Keratinocyte (primary cell): ENCODE measurements around the gene PRKCA. TPM values are rescaled to one million over a fixed set of nuclear protein-coding genes. Genes with fewer than 3 reads are reported as not detected.

Source experiments
- DNase-seq: peaks from one replicate; pipeline ENCODE4 v3.0.0-alpha.2; 2011; ENCODE audit warnings: low read depth, missing footprints, low spot score
- FAIRE-seq: peaks from 2 replicates; lab custom pipeline; 2011; peaks lifted over from hg19 to GRCh38; lab: Jason Lieb, UNC
- H2AFZ ChIP-seq: 2 replicates; pipeline ENCODE4 v1.6.0; 2012; ENCODE audit warnings: low read length, control low read depth, inconsistent platforms; ENCODE audit not compliant: control insufficient read depth
- H3K27ac ChIP-seq: 2 replicates; pipeline ENCODE4 v1.5.1; 2011; ENCODE audit warnings: low read length; ENCODE audit not compliant: control insufficient read depth, insufficient read depth
- H3K27me3 ChIP-seq: 3 replicates; pipeline ENCODE4 v1.6.0; 2011; ENCODE audit warnings: low read length; ENCODE audit not compliant: control insufficient read depth, insufficient read depth; ENCODE audit errors: extremely low read depth
- H3K36me3 ChIP-seq, 2 experiments: 2 replicates in 1 of 2; 3 replicates in 1 of 2; pipeline ENCODE4 v1.5.1; 2011; ENCODE audit warnings: low read length in 2 of 2, mild to moderate bottlenecking in 1 of 2; ENCODE audit not compliant: control insufficient read depth in 2 of 2, insufficient read depth in 2 of 2; ENCODE audit errors: extremely low read depth in 1 of 2
- H3K4me1 ChIP-seq: 3 replicates; pipeline ENCODE4 v1.5.1; 2011; ENCODE audit warnings: low read length; ENCODE audit not compliant: control insufficient read depth, insufficient read depth; ENCODE audit errors: extremely low read depth
- H3K4me2 ChIP-seq: 3 replicates; pipeline ENCODE4 v1.6.0; 2011; ENCODE audit warnings: low read depth, low read length; ENCODE audit not compliant: control insufficient read depth, insufficient read depth; ENCODE audit errors: extremely low read depth
- H3K4me3 ChIP-seq, 3 experiments: fragments of 200-600 bp in 1 of 3; sonication (generic) in 1 of 3; 2 replicates in 2 of 3; 3 replicates in 1 of 3; pipeline ENCODE4 v1.5.1; 2011 to 2016; ENCODE audit warnings: low read length in 3 of 3, mild to moderate bottlenecking in 3 of 3, control low read depth in 2 of 3, inconsistent platforms in 1 of 3, low read depth in 1 of 3, mixed read lengths in 1 of 3, mixed run types in 1 of 3, moderate library complexity in 1 of 3; ENCODE audit not compliant: control insufficient read depth in 2 of 3, insufficient read depth in 2 of 3; ENCODE audit errors: extremely low read depth in 1 of 3
- H3K79me2 ChIP-seq: 2 replicates; pipeline ENCODE4 v1.6.0; 2012; ENCODE audit warnings: low read length; ENCODE audit not compliant: control insufficient read depth, insufficient read depth
- H3K9ac ChIP-seq: 3 replicates; pipeline ENCODE4 v1.6.0; 2011; ENCODE audit warnings: low read length; ENCODE audit not compliant: control insufficient read depth, insufficient read depth; ENCODE audit errors: extremely low read depth
- H3K9me1 ChIP-seq: 3 replicates; pipeline ENCODE4 v1.6.0; 2011; ENCODE audit warnings: low read length; ENCODE audit not compliant: control insufficient read depth, insufficient read depth; ENCODE audit errors: extremely low read depth
- H3K9me3 ChIP-seq: 2 replicates; pipeline ENCODE4 v1.5.1; 2012; ENCODE audit warnings: low read depth, low read length; ENCODE audit not compliant: control insufficient read depth
- H4K20me1 ChIP-seq: 3 replicates; pipeline ENCODE4 v1.6.0; 2011; ENCODE audit warnings: low read length; ENCODE audit not compliant: control insufficient read depth, insufficient read depth; ENCODE audit errors: extremely low read depth
- CTCF ChIP-seq, 3 experiments: IDR thresholded peaks in 1 of 3; conservative IDR thresholded peaks in 1 of 3; optimal IDR thresholded peaks in 1 of 3; 2 replicates in 2 of 3; 3 replicates in 1 of 3; pipeline versions ENCODE3 to v1.5.1; 2011; ENCODE audit warnings: low read length in 3 of 3, mild to moderate bottlenecking in 3 of 3, moderate library complexity in 2 of 3, control low read depth in 1 of 3, inconsistent platforms in 1 of 3; ENCODE audit not compliant: insufficient read depth in 2 of 3; ENCODE audit errors: extremely low read depth in 1 of 3
- EZH2 ChIP-seq: IDR thresholded peaks from one replicate; pipeline ENCODE4 v1.6.1; 2012; ENCODE audit warnings: inconsistent platforms, mild to moderate bottlenecking, low read length, moderate library complexity
- dilution Hi-C: fragments of 300-500 bp; cut with MboI; formaldehyde crosslinking; loops from one replicate; pipeline ENCODE4 v1.7.0; 2020; ENCODE audit warnings: low sequenced_read_pairs; ENCODE audit not compliant: extremely low pct_ligation_motif_present
- polyA plus RNA-seq, 5 experiments: library from polyadenylated mRNA; depleted of rRNA in 3 of 5; stranded (reverse) in 3 of 5; stranded (forward) in 1 of 5; unstranded in 1 of 5; fragments of >200 nt; gene quantifications; 1 replicate in 1 of 5; 2 replicates in 3 of 5; 3 replicates in 1 of 5; pipeline versions ENCODE4 v1.2.1 to v1.2.3, GENCODE V29; 2011 to 2012; ENCODE audit warnings: missing spikeins in 2 of 5, low read depth in 1 of 5, low replicate concordance in 1 of 5

PRKCA gene
- polyA plus RNA-seq, 1 donor (not counting 4 experiments of a cell fraction or from before 2014, with no cell fraction given), result 3.6 TPM

DNA sequence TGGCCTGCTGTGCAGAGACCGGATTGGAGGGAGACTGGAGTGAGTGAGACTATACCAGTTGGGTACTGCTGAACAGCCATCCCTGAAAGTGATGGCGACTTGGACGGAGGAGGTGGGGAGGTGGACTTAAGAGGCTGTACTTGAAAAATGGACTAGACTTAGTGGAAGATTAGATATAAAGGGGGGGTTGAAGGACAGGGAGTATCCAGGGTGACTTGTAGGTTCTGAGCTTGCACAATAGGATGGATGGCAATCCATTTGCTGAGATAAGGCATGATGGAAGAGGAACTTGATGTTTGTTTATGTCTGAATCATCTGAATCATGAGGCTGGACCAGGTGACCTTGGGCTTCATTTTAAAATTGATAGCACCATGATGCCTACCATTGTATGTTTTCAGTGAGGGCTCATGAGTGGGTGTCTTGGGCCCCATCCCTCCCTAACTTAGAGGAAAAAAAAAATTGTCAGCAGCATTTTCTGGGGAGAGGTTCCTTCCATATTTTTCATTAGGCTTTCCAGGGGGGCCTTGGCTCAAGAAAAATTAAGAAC is 41.2 kb downstream of the PRKCA start:
- Histone ChIP-seq H3K9me3 (no peaks in the 10 kb centered on the region), H2AFZ (no peak overlapping the region), H3K27ac (no peak overlapping the region), H4K20me1 (no peaks in the 10 kb centered on the region), H3K79me2 (no peaks in the 10 kb centered on the region), H3K9me1 (no peaks in the 10 kb centered on the region), H3K27me3 (no peaks in the 10 kb centered on the region), H3K4me3 (no peak overlapping the region), H3K4me2 (no peak overlapping the region), H3K4me1 (peaks cover 4% of the 10 kb centered on the region), H3K36me3 (no peaks in the 10 kb centered on the region), H3K9ac (no peak overlapping the region)
- FAIRE-seq (no peak), DNase-seq (no peak)
- dilution Hi-C loops, result no loop called here
- TF ChIP-seq EZH2 (no peak), CTCF (optimal IDR thresholded peaks at IDR 0.05 in 1 of 3, IDR thresholded peaks at IDR 0.05 in 1 of 3, conservative IDR thresholded peaks at IDR 0.05 in 1 of 3; ENCODE audit: extremely low read depth in 1 of 3, insufficient read depth in 2 of 3, low read length in 3 of 3) (no peak)

DNA sequence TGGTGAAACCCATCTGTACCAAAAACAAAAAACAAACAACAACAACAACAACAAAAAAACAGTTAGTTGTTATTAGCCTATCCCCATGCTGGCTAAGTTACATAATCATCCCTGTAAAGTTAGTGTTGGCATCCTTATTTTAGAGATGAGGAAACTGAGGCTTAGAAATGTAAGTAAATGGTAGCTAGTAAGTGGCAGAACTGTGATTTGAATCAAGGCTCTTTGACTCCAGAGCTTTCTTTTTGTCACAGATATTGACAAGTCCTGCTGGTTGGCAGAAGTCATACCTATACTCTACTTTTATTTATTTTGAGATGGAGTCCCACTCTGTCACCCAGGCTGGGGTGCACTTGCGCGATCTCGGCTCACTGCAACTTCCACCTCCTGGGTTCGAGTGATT is 42.1 kb downstream of the PRKCA start:
- Histone ChIP-seq H3K9me3 (no peaks in the 10 kb centered on the region), H3K9ac (no peak overlapping the region), H3K27ac (no peak overlapping the region), H3K27me3 (no peaks in the 10 kb centered on the region), H3K4me3 (no peak overlapping the region), H3K9me1 (no peaks in the 10 kb centered on the region), H2AFZ (no peak overlapping the region), H3K4me1 (peaks cover 12% of the 10 kb centered on the region), H4K20me1 (no peaks in the 10 kb centered on the region), H3K4me2 (no peak overlapping the region), H3K36me3 (no peaks in the 10 kb centered on the region), H3K79me2 (no peaks in the 10 kb centered on the region)
- DNase-seq, result no peak
- no peak for TF ChIP-seq EZH2
- TF ChIP-seq CTCF (optimal IDR thresholded peaks at IDR 0.05 in 1 of 3, IDR thresholded peaks at IDR 0.05 in 1 of 3, conservative IDR thresholded peaks at IDR 0.05 in 1 of 3; ENCODE audit: extremely low read depth in 1 of 3, insufficient read depth in 2 of 3, low read length in 3 of 3), result no peak
- no peak for FAIRE-seq
- dilution Hi-C loops, result no loop called here
